ENCODE data around the gene KLK10.

Gene KLK10

GRCh38 chr19:51031880-51032225 is 12.3 kb upstream of the KLK10 start:
- Mint-ChIP-seq H3K27ac (no peak overlapping the region), H3K36me3 (ENCODE audit: low read depth) (no peaks in the 10 kb centered on the region), H3K9me3 (no peaks in the 10 kb centered on the region), H3K27me3 (ENCODE audit: low read depth) (peaks cover 1% of the 10 kb centered on the region), H3K4me1 (ENCODE audit: low read depth) (no peaks in the 10 kb centered on the region), H3K4me3 (no peak overlapping the region)

GRCh38 chr19:51031220-51031879 is 11.8 kb upstream of the KLK10 start:
- no peaks in the 10 kb centered on the region for H3K9me3 Mint-ChIP-seq
- H3K36me3 Mint-ChIP-seq (ENCODE audit: low read depth), result no peaks in the 10 kb centered on the region
- no peak overlapping the region for H3K27ac Mint-ChIP-seq

GRCh38 chr19:51030631-51031030 is 11.1 kb upstream of the KLK10 start:
- no peak overlapping the region for H3K27ac Mint-ChIP-seq

More at GRCh38 chr19:51031220-51031879, 11.8 kb upstream of the KLK10 start:
- Mint-ChIP-seq H3K4me3 (no peak overlapping the region), H3K4me1 (ENCODE audit: low read depth) (no peaks in the 10 kb centered on the region), H3K27me3 (ENCODE audit: low read depth) (peaks cover 4% of the 10 kb centered on the region)

GRCh38 chr19:51029718-51030117 is 10.2 kb upstream of the KLK10 start:
- Mint-ChIP-seq H3K27me3 (ENCODE audit: low read depth) (peaks cover 4% of the 10 kb centered on the region), H3K4me1 (ENCODE audit: low read depth) (no peaks in the 10 kb centered on the region), H3K9me3 (no peaks in the 10 kb centered on the region), H3K27ac (no peak overlapping the region), H3K36me3 (ENCODE audit: low read depth) (no peaks in the 10 kb centered on the region), H3K4me3 (no peak overlapping the region)

More at GRCh38 chr19:51030631-51031030, 11.1 kb upstream of the KLK10 start:
- H3K4me1 Mint-ChIP-seq (ENCODE audit: low read depth), result no peaks in the 10 kb centered on the region
- peaks cover 4% of the 10 kb centered on the region for H3K27me3 Mint-ChIP-seq (ENCODE audit: low read depth)
- H3K36me3 Mint-ChIP-seq (ENCODE audit: low read depth), result no peaks in the 10 kb centered on the region
- no peaks in the 10 kb centered on the region for H3K9me3 Mint-ChIP-seq
- H3K4me3 Mint-ChIP-seq, result no peak overlapping the region

- no peak overlapping the region for H3K4me3 Mint-ChIP-seq
- no peaks in the 10 kb centered on the region for H3K36me3 Mint-ChIP-seq (ENCODE audit: low read depth)
- H3K27ac Mint-ChIP-seq, result no peak overlapping the region
- H3K27me3 Mint-ChIP-seq (ENCODE audit: low read depth), result peaks cover 5% of the 10 kb centered on the region
- no peaks in the 10 kb centered on the region for H3K9me3 Mint-ChIP-seq
- H3K4me1 Mint-ChIP-seq (ENCODE audit: low read depth), result no peaks in the 10 kb centered on the region
Observed at GRCh38 chr19:51027873-51028272, 8.4 kb upstream of the KLK10 start.

- no peak overlapping the region for H3K27ac Mint-ChIP-seq
- no peaks in the 10 kb centered on the region for H3K4me1 Mint-ChIP-seq (ENCODE audit: low read depth)
- no peaks in the 10 kb centered on the region for H3K36me3 Mint-ChIP-seq (ENCODE audit: low read depth)
- peaks cover 10% of the 10 kb centered on the region for H3K27me3 Mint-ChIP-seq (ENCODE audit: low read depth)
- H3K9me3 Mint-ChIP-seq, result no peaks in the 10 kb centered on the region
- no peak overlapping the region for H3K4me3 Mint-ChIP-seq
Observed at GRCh38 chr19:51027126-51027806, 7.8 kb upstream of the KLK10 start.

- no peaks in the 10 kb centered on the region for H3K9me3 Mint-ChIP-seq
- no peak within 1 kb of the TSS for H3K27ac Mint-ChIP-seq
- H3K27me3 Mint-ChIP-seq (ENCODE audit: low read depth), result peaks cover 10% of the 10 kb centered on the region
- no peak within 1 kb of the TSS for H3K4me3 Mint-ChIP-seq
- H3K4me1 Mint-ChIP-seq (ENCODE audit: low read depth), result no peaks in the 10 kb centered on the region
- no peaks in the 10 kb centered on the region for H3K36me3 Mint-ChIP-seq (ENCODE audit: low read depth)
Observed at GRCh38 chr19:51026554-51026831, 7.0 kb upstream of the KLK10 start, which contains the start of gene KLK11. Gene KLK11, minus strand, starts transcription at chr19:51026616. Its CDS starts 985 bp downstream, at chr19:51025631.

GRCh38 chr19:51025809-51026553 is 6.5 kb upstream of the KLK10 start:
- no peaks in the 10 kb centered on the region for H3K36me3 Mint-ChIP-seq (ENCODE audit: low read depth)
- no peak overlapping the region for H3K4me3 Mint-ChIP-seq
- peaks cover 10% of the 10 kb centered on the region for H3K27me3 Mint-ChIP-seq (ENCODE audit: low read depth)
- no peaks in the 10 kb centered on the region for H3K4me1 Mint-ChIP-seq (ENCODE audit: low read depth)
- H3K9me3 Mint-ChIP-seq, result no peaks in the 10 kb centered on the region
- H3K27ac Mint-ChIP-seq, result no peak overlapping the region

- Mint-ChIP-seq H3K36me3 (ENCODE audit: low read depth) (no peaks in the 10 kb centered on the region), H3K9me3 (no peaks in the 10 kb centered on the region), H3K4me1 (ENCODE audit: low read depth) (no peaks in the 10 kb centered on the region), H3K27me3 (ENCODE audit: low read depth) (peaks cover 14% of the 10 kb centered on the region), H3K4me3 (no peak overlapping the region), H3K27ac (no peak overlapping the region)
Observed at GRCh38 chr19:51025401-51025800, 5.9 kb upstream of the KLK10 start.

GRCh38 chr19:51024924-51025323 is 5.4 kb upstream of the KLK10 start:
- Mint-ChIP-seq H3K36me3 (ENCODE audit: low read depth) (no peaks in the 10 kb centered on the region), H3K27me3 (ENCODE audit: low read depth) (peaks cover 18% of the 10 kb centered on the region), H3K27ac (no peak overlapping the region), H3K4me3 (no peak overlapping the region), H3K4me1 (ENCODE audit: low read depth) (peaks cover 1% of the 10 kb centered on the region), H3K9me3 (no peaks in the 10 kb centered on the region)

GRCh38 chr19:51023946-51024345 is 4.4 kb upstream of the KLK10 start:
- H3K4me3 Mint-ChIP-seq, result no peak overlapping the region
- H3K36me3 Mint-ChIP-seq (ENCODE audit: low read depth), result no peaks in the 10 kb centered on the region
- peaks cover 21% of the 10 kb centered on the region for H3K27me3 Mint-ChIP-seq (ENCODE audit: low read depth)
- peaks cover 4% of the 10 kb centered on the region for H3K4me1 Mint-ChIP-seq (ENCODE audit: low read depth)
- H3K27ac Mint-ChIP-seq, result no peak overlapping the region
- H3K9me3 Mint-ChIP-seq, result no peaks in the 10 kb centered on the region

- Mint-ChIP-seq H3K27me3 (ENCODE audit: low read depth) (peaks cover 34% of the 10 kb centered on the region), H3K9me3 (no peaks in the 10 kb centered on the region), H3K4me3 (no peak overlapping the region), H3K4me1 (ENCODE audit: low read depth) (peaks cover 8% of the 10 kb centered on the region), H3K36me3 (ENCODE audit: low read depth) (peaks cover 1% of the 10 kb centered on the region), H3K27ac (no peak overlapping the region)
Observed at GRCh38 chr19:51022526-51022925, 3.0 kb upstream of the KLK10 start.

GRCh38 chr19:51020988-51021651 is 1.6 kb upstream of the KLK10 start:
- Mint-ChIP-seq H3K27me3 (ENCODE audit: low read depth) (peaks cover 44% of the 10 kb centered on the region), H3K4me1 (ENCODE audit: low read depth) (peaks cover 8% of the 10 kb centered on the region), H3K9me3 (no peaks in the 10 kb centered on the region), H3K4me3 (no peak overlapping the region), H3K36me3 (ENCODE audit: low read depth) (peaks cover 1% of the 10 kb centered on the region), H3K27ac (no peak overlapping the region)

- Mint-ChIP-seq H3K4me3 (no peak overlapping the region), H3K9me3 (no peaks in the 10 kb centered on the region), H3K36me3 (ENCODE audit: low read depth) (peaks cover 1% of the 10 kb centered on the region), H3K4me1 (ENCODE audit: low read depth) (peaks cover 13% of the 10 kb centered on the region), H3K27ac (no peak overlapping the region), H3K27me3 (ENCODE audit: low read depth) (peaks cover 66% of the 10 kb centered on the region)
Observed at GRCh38 chr19:51018745-51019543, 565 bp downstream of the KLK10 start.
